HG02678 (cell line): Measurements from ENCODE around the gene TSHZ1.
A peak's percentile ranks its signal among the peaks of the same experiment; 100 is the strongest.

ENCODE experiments used
- ATAC-seq: cut with Tn5 transposase; IDR thresholded peaks from one replicate; pipeline ENCODE4 v1.9.1; 2021; ENCODE audit warnings: mild to moderate bottlenecking, moderate library complexity; ENCODE audit not compliant: unreplicated experiment

TSHZ1 gene

DNA sequence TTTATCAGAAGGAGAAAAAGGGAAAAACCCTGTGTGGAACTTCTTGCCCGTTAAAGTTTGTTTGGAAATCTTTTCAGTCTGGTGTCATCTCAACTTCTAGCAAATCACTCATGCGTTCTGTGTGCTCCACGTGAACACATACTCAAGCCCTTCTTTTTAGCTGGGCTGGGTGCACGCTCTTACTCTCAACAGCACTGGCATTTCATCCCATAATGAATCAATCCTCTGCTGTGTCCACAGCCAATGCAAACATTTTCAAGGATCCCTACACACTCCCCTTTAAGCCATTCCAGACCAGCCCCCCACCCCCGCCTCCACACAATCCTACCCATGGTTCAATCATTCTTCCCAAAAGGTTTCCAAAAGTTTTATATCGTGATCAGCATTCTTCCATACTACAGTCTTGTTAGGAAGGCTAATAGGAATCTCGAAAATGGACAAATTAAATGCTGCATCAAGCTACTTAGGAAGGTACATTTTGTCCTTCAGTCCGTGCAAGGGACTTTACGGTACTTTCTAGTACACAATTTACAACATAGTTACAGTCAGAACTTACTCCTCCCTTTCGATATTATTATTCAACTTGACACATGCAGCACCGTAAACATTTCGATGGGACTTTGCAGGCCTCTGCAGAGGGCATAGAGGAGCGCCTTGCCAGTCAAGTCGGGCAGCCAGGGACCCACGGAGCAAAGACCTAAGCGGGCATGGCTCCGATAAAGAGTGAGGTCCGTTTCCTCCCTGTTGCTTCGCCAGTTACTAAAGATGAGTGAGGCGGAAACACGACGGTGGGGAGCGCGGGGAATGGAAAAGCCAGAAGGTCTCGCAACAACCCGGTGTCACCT is 3.1 kb upstream of the TSHZ1 start:
- no peak for ATAC-seq

DNA sequence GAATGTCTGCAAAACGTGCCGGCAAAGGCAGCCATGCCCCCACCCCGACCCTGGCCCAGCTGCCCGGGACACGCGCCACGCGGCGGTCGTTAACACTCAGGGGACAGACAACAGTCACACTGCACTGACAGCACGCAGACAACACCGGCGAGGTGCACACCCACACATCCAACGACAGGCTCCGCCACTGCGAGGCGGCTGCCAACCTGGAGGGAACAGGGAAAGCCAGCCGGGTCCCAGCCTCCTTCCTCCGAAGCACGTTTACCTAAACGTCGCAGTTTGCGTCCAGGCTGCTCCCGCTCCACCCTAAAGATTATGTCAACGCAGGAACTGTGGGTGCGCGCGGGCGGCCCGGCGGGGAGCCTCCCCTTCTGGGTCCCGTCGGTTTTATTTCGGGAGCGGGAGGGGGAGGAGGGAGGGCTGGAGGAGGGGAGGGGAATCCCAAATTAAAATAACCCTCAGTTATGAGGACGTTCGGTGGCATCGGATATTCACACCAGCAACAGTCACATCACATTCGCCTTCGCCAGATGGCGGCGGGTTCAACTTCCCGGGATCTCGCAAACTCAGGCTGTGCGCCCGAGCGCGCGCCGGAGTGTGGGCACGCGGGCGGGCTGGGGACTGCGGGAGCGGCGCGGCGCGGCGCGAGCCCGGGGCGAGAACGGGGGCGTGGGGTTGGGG is 2.3 kb upstream of the TSHZ1 start:
- ATAC-seq = peak; percentile 4

DNA sequence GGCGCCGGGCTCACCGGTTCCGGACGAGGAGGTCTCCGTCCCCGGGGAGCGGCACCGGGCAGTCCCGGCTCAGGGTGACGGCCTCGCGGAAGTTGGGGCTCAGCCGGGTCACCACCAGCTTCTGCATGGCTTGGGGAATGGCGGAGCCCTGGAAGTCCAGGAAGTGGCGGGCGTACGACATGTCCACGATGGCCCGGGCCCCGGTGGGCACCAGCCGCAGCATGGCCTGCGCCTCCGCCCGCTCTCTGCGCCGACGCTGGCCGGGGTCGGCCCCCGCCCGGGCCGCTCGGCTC is 1.8 kb upstream of the TSHZ1 start:
- peak; percentile 9 for ATAC-seq

DNA sequence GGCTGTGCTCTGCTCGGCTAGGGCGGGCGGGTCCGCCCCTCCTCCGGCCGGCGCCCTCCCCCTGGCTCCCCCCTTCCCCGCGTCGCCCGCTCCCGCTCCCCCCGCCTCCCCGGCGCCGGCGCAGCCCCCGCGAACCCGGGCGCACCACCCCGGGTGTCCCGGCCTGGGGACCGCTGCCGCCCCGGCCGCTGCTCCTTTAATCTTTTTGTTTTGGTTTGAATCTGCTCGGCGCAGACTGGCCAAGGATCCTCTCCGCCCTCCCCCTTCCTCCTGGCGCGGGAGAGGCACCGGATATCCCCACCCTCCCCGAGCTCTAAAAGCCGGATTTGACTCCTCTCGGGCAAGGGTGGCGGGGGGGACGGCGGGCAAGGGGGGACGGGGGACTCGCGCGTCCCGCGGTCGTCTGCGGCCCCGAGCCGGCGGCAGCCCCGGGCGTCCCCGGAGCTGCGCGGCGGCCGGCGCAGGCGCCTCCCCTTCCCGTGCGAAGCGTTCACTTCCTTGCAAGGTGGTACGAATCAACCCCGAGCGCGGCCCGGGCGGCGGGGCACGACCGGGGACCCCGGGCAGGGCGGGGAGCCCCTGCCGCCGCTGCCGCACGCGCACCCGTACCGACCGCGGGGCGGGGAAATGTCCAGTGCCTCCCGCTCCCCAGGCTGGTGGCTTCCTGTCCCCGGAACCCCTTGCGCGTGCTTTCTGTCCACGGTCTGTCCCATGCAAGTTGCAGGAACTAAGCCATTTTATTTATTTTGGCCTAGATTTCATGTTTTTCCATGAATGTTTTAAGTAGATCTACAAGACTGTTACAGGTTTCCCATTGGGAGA is 1.3 kb upstream of the TSHZ1 start, which contains the start of gene PTGR3:
Gene PTGR3 (minus strand): TSS at position 11 of the 822 bp plus-strand sequence. CDS start 81 bp downstream, outside the sequence.
- ATAC-seq = peak; percentile 48

DNA sequence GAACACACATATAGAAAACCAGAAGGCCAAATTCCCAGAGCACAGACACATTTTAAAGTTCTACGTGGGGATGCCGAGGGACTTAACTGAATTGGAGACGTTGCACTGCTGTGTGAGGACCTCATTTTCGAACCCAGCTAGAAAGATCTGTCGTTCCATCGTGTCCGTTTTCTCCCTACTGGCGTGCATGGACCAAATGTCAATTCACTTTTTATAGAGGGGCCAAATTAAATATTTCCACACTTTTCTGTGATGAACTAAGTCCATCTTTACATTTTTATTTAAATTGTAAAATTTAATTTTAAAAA is 692 bp upstream of the TSHZ1 start:
- ATAC-seq = no peak

DNA sequence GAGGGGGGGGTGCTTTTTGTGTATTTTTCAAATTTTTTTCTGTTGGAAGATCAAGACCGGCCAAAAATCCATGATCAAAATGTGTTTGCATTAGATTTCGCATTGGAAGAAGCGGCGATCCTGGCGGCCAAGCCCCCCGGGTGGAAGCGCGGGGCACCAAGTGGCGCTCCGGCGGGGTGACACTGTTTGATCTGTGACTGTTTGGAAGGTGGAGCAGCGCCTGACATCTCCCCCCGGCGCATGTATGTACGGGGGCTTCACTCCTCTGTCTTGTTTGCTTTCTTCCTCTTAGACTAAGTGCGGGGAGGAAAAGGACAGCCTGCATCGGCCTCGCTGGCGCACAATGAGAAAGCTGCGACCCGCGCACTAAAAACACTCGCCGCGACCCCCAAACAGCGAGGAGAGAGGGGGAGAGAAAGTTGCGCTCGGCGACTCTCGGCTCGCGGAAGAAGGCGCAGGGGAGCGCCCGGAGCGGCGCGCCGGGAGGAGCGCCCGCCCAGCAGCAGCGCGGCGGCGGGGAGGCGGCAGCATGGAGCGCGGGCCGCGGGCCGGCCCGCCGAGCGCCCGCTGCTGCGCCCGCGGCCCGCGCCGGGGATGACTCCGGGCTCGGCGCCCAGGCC is 515 bp downstream of the TSHZ1 start:
- ATAC-seq = peak; percentile 13

DNA sequence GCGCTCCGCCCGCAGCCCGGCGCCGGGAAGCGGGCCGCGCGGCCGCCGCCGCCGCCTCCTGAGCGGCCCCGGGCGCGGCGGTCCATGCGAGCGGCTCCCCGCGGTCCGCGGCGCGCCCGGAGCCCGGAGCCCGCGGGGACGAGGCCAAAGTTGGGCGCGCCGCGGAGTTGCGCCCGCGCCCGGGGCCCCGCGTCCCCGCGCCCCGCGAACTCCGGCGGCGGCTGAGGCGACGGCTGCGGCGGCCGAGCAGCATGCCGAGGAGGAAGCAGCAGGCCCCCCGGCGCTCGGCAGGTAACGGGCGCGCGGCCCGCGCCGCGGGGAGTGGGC is 992 bp downstream of the TSHZ1 start:
- no peak for ATAC-seq

DNA sequence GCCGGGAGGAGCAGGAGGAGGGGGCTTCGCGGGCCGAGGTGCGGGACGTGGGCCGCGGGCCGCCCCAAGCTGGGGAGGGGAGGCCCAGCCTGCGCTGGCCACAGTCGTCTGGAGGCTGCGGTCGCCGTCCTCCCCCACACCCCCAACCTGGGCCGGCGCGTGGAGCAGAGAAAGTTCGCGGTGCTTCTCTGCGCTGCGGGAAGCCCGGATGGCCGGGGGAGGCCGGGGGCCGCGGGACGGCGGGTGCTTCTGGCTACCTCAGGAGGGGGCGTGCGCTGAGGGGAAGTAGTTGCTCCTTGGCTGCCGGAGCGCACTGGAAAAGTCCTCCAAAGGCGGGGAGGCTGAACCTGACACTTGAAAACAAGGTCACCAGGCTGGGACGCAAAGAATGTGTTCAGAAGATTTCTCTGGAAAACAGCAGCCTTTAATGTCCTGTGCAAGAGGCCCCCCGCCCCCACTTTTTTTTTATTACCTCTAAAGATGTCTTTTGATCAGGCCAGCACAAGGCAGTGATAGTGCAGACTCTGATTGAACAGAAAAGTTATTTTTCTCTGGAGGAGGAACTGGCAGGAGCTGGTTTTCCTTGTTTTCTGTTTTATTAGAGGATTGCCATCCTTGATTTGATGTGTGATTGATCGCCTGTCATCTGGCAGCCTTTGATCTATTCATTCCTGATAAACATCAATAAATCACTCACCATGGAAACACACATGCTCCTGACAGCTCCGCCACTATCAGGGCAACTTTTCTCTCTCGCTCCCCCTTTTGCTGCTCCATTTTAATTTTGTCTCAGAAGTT is 1.6 kb downstream of the TSHZ1 start:
- no peak for ATAC-seq

DNA sequence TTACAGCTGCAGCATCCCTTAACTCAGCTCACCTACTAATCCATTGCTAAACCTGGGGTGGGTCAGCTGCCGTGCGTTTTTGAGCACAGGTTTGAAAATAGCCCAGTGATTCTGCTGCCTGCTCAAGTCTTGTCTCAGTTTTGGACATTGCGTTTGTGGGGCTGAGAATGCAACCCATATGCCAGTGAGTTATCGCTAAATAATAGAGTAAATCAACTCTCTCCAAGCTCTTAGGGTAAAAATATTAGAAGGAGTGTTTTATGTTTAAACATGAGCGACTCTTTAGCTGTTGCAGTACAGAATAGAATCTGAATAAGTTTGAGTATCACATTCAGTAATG is 2.1 kb downstream of the TSHZ1 start:
- ATAC-seq = no peak

DNA sequence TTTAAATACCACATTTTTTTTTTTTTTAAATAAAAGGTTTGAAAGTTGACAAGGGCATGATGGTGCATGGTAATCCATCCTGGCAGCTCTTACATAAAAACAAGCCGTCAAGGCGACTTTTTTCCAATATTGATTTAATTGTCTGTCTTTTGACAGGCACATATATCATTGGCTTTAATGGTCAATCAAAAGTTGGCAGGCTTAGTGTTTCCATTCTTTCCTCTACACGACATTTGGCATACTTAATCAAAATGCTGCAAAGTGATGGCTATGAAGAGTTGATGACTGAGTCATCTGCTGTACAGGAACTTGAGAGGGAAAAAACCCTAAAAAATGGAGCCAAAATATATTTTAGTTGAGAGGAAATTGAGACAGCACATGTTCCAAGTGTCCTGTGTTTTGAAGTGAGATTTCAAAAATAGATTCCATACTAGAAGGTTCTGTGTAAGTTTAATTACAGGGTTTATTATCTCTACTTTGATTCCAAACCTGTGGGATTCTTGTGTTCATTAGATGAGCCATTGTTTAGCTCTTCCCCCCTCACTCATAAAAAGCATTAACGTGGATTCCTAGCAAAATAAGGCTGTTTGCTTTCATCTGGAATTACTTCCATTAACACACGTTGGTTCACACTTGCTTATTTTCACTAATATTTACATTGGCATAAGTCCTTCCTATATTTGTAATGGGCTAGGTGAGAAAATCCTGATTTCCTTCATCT is 3.2 kb downstream of the TSHZ1 start:
- ATAC-seq = no peak

DNA sequence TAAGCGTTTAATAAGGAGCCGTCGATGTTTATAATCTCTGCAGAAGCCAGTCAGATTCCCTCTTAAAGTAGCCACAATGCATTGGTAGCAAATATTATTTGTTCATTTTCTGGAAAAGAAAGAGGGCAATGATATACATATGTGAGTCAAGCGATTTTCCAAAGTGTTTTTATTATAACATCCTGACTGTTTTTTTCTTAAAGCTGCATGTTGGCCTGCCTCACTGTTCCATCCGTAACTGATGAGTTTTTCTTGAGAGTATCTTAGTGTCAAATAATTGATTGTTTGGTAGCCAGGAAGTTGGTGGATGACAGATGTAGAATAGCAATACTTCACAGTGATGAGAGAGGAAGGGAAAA is 3.7 kb downstream of the TSHZ1 start:
- no peak for ATAC-seq

DNA sequence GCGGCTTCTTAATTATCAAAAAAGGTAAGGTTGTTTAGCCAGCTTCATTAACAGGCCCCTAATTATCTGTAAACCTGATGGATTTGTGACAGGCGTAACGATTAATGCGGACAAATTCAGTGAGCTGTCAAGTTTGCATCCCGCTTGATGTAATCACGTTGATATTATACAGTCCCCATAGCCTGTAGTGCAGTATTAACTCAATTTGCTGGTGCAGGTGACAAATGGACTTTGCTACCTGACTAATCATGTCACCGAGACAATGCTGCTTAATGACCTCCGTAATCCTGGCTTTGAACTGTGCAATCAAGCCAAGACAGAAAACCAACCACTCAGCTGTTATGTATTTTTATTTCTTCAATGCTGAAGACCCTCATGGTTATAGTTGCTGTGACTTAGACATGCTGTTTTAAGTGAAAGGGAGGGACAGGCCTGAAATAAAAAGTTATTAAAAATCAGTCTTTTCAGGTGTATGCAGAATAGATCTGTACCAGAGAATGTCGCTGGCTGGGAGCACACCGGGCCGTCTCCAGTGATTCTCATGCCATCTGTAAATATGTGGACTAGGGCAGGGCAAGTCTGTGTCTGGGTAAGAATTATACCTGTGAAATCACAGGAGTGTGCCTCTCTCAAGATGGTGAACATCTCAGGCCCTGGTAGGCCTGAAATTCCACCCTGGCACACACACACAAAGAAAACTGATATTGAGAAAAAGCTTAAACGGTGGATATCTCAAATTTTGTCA is 4.3 kb downstream of the TSHZ1 start:
- no peak for ATAC-seq

DNA sequence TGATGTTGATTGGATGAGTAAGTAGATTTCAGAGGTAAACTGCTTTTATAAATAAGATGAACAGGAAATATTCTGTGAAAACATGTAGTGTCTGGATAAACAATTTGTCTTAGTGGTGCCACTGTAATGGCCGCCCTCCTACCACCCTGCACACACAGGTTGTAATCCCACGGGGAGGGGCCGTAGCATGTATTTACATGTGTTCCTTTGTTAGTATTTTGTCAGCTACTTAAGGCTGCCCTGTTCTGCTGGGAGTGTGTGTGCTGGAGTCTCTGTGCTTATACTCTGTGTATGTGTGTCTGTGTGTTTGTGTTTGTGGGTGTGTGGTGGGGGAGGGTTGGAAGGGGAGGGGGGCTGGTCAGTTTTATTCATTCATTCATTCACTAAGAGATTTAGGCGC is 5.1 kb downstream of the TSHZ1 start:
- ATAC-seq = no peak

DNA sequence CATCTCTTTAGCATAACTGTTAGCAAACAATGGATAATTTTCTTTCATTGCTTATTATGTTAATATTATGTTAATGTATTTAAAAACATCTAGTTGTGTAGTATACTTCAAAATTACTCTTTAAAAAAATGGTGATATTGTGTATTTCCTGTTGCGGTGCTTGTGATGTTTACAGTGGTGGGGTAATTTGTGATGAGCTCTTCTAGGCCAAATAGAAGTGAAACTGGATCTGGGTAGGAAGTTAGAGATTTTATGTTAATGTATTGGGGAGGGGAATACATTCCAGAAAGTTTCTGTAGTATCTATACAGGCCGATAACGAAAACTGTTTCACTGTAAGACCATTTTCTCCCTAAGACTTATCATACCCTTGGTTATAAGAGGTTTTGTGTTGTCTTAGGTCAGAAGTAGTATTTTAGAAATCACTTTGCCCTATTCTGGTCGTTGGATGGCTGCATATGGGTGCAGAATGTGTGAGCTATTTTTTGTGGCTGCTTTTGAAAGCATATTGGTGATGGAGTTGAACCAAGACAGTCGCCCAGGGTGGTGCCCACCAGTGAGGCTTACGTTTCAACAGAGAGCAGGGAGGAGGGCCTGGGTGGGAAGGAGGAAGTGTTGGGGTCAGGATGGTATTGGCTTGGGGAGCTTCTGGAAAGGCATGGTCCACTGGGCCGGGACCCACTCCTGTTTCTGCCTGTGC is 5.8 kb downstream of the TSHZ1 start:
- ATAC-seq = no peak

DNA sequence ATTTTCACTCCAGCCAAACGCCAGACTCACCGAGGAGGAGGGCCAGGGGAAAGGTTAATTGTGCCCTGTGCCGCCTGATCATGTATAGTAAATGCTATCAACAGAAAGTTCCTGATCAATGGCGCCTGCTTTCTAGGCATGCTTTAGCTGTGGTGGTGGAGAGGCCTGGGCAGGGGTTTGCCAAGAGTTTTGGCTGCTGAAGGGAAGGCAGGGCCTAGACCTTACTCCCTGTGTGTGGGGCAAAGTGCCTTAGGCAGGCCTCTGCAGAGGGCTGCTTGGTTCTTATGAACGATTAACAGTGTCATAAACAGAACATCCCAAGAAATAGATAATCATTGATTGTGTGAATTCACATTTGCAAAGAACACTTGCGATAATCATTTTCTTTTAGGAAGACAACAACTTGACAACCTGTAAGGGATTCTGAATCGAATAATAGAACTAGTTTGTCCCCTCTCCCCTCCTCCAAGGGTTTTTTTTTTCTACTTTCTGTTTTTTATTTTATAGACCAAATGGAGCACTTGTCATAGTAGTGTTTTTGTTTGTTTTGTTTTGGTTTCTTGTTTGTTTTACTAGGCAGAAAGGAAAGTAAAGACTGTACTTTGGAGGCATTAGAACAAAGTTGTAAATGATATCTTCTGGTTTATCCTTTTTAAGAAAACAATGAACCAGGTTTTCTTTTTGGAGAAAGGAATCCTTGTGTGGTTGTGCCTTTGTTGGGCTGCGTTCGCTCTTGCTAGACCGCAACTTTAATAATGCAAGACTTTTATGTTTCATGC is 6.5 kb downstream of the TSHZ1 start:
- no peak for ATAC-seq

DNA sequence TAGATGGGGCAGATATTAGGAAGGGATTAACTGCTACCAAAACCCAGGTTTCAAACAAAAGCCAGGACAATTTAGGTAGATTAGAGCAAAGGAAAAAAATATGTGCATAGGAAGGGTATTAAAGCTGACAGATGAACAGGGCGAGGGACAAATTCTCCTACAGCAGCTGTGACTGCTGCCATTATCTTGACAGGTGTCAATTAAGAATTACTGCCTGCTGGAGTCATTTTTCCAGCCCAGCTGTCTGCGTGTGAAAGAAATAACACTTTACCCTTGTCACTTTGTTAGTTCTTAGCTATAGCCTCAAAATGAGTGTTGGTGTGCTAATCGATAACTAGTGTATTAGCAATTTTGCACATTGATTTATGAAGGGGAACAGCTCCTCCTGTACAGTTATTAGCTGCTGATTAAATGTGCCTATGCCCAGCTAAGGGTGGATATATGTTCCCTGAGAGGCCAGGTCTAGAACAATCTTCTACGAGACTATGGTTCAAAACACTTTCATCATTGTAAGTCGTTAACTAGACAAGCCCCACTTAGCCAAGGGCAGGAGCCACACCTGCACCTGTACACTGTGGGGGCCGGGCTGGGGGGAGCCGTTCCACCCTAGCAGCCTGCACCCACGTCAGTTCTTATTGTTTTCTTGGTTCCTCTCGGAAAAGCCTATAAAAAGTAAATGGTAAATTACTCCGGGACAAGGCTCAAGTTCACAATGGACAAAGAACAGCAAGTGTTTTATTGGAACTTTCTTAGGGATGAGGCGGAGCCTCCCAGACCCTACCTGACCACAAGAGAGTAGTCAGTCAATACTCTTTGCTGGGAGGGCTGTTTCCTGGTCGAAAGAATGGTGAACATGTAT is 7.7 kb downstream of the TSHZ1 start:
- ATAC-seq = no peak

DNA sequence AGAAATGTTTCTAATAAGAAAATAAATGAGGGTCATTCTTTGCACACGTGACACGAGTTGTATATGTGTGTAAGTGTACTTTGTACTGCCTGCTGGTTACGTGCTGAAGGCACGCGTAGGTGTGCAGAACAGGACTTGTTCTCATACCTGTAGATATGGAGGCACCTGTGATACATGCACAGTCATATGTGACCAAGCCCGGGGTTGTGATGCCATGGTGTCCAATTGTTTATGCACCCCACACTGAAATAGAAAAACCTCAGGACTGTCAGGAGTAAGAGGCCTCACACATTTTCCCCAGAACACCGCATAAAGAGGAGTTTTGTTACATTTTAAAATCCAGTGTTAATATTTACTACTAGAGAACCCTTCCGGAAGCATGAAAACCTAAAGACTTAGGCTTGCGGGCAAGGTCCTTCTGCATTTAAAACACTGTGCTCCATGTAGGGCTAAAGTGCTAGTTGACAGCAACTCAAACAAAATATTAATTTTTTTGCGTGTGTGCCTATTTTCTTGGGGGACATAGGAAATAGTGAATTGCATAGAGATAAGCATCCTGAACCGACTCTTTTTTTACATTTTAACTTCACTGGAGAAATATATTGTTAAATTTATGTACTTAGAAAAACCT is 9.3 kb downstream of the TSHZ1 start:
- ATAC-seq = no peak
